Neural progenitor cell (in vitro differentiated cells): ENCODE data around the gene MPND.

Experiments
- EZH2 ChIP-seq: fragments of 200-600 bp; sonication (generic); IDR thresholded peaks from 2 replicates; pipeline ENCODE4 v1.6.1; 2017; ENCODE audit warnings: antibody characterized with exemption, mild to moderate bottlenecking, moderate library complexity
- EZH2phosphoT487 ChIP-seq: fragments of 200-600 bp; sonication (generic); IDR thresholded peaks from 2 replicates; pipeline ENCODE4 v1.6.1; 2017; ENCODE audit warnings: antibody characterized with exemption
- TF ChIP-seq, protein P1 (sequence below): fragments of 200-600 bp; sonication (generic); IDR thresholded peaks from 2 replicates; pipeline ENCODE4 v1.5.1; 2017; ENCODE audit warnings: antibody characterized with exemption, mild to moderate bottlenecking

DNA sequence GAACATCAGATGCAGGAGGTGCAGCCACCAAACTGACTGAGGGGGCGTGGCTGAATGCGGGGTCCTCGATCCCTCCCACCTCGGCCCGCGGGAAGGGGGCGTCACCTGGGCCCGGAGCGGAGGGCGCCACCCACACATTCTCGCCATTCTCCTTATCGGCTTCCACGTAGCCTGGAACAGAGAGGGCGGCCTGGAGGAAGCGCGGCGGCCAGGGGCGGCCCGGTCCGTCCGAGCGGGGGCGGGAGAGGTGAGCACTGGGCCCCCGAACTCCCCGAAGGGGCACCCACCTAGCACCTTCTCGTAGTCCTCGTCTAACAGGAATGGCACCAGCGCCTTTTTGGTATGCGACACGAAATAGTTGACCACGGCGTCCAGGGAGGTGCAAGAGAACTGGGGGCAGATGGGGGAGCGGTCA lies 16.5 kb upstream of the MPND start:
- TF ChIP-seq, protein P1, sequence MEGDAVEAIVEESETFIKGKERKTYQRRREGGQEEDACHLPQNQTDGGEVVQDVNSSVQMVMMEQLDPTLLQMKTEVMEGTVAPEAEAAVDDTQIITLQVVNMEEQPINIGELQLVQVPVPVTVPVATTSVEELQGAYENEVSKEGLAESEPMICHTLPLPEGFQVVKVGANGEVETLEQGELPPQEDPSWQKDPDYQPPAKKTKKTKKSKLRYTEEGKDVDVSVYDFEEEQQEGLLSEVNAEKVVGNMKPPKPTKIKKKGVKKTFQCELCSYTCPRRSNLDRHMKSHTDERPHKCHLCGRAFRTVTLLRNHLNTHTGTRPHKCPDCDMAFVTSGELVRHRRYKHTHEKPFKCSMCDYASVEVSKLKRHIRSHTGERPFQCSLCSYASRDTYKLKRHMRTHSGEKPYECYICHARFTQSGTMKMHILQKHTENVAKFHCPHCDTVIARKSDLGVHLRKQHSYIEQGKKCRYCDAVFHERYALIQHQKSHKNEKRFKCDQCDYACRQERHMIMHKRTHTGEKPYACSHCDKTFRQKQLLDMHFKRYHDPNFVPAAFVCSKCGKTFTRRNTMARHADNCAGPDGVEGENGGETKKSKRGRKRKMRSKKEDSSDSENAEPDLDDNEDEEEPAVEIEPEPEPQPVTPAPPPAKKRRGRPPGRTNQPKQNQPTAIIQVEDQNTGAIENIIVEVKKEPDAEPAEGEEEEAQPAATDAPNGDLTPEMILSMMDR: no peak
- TF ChIP-seq EZH2 (no peak), EZH2phosphoT487 (no peak)
